Activated T-cell treated with anti-CD3 and anti-CD28 coated beads for 4 hours (primary cell): ENCODE results near the gene MSL1.

Source experiments
- DNase-seq: peaks from one replicate; pipeline ENCODE4 v3.0.0-alpha.2; 2020

MSL1 gene

GRCh38 chr17:40178021-40178601, 56.3 kb downstream of the MSL1 start:
- DNase-seq: no peak

- DNase-seq: no peak
These were observed 56.9 kb downstream of the MSL1 start for GRCh38 chr17:40178660-40179059.

GRCh38 chr17:40179923-40180659, 58.3 kb downstream of the MSL1 start:
- no peak for DNase-seq

GRCh38 chr17:40180694-40181093, 58.9 kb downstream of the MSL1 start:
- DNase-seq: no peak

- no peak for DNase-seq
These were observed 59.4 kb downstream of the MSL1 start for GRCh38 chr17:40181205-40181604.

- DNase-seq: no peak
These were observed 60.8 kb downstream of the MSL1 start for GRCh38 chr17:40182606-40183005.
